HG03558 (cell line): ENCODE results near the gene EML2.
"Not testable (repeated sequence)": the region's sequence is repeated elsewhere in the genome, so short reads cannot be mapped to it uniquely, and the experiment has no call there.

Source experiments
- ATAC-seq: cut with Tn5 transposase; IDR thresholded peaks from one replicate; pipeline ENCODE4 v1.9.1; 2021; ENCODE audit warnings: moderate number of reproducible peaks; ENCODE audit not compliant: unreplicated experiment; ENCODE audit errors: extremely low read depth

EML2 gene

DNA sequence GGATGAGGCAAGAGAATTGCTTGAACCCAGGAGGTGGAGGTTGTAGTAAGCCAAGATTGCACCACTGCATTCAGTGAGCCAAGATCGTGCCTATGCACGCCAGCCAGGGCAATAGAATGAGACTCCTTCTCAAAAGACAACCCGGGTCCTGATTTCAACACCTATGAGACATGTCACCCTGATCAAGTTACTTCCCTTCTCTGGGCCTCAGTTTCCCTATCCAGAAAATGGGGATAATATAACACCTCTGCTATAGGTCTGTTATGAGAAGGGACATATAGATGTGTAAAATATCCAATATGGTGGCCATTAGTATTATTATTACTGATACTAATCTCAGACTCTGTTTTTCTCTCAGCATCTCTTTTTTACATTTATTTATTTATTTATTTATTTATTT is 15.9 kb upstream of the EML2 start:
- ATAC-seq, result no peak

GRCh38 chr19:45653634-45654033 is 14.4 kb upstream of the EML2 start:
- ATAC-seq, result no peak

DNA sequence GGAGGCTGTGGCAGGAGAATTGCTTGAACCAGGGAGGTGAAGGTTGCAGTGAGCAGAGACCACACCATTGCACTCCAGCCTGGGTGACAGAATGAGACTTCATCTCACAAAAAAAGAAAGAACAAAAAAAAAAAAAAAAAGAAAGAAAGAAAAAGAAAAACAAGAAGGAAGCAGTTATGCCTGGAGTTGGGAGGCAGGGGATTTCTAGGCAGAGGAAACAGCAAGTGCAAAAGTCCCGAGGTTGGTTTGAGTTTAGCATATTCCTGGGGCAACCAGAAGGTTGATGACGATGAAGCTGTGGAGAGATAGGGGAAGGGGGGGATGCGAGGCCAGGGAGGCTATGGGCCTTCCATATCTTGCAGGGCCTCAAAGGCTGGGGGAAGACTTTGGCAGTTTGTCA is 11.5 kb upstream of the EML2 start:
- no peak for ATAC-seq

DNA sequence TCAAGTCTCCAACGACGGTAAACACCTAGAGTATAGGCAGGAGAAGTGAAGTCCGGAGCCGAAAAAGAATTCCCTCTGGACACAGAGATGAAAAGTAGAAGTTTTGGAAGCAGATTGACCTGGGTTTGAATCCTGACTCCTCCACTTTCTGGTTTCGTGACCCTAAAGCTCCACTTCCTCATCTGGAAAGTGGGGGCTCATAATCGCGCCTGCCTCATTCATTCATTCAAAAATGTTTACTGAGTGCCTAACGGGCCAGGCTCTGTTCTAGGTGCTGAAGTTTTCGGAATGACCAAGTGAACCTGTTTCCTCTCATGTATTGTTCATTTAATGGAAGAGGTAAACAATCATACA is 7.1 kb upstream of the EML2 start:
- ATAC-seq, result no peak

- no peak for ATAC-seq
Observed at GRCh38 chr19:45645631-45646344, 6.6 kb upstream of the EML2 start.

GRCh38 chr19:45645068-45645630 is 6.0 kb upstream of the EML2 start:
- no peak for ATAC-seq

DNA sequence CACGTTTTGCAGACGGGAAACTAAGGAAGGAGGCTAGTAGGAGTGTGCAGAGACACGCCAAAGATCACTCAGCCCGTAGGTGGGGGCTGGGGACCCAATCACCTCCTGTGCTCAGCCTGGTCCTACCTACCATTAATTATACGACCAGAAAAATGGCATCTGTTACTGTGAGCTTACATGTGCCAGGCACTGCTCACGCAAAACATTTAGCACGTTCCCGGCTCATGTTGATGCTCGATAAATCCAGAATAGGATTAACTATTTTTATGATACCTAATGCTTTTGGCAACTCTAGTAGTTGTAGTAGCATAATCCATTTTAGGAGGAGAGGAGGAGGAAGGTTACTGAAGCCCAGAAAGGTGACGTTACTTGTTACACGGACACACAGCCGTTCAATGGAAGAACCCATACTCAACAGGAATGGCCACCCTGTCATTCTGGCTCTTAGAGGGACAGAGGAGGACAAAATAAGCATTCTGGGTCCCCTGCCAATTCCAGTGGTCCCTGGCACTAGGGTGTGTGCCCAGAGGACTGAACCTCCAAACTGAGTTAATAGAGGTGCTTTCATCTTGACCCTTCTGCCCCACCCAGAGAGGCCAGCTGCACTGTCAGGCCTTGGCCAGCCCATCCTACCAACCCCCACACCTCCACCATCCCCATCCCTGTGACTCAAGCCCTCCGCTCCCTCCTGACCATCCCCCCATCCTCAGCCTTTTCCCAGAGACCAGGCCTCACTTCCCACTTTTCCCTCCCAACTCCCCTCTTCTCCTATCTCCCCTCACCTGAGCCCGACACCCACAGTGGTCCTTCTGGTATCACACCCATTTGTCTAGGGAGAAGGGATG is 5.0 kb upstream of the EML2 start:
- no peak for ATAC-seq

- no peak for ATAC-seq
Observed at GRCh38 chr19:45643024-45643926, 4.1 kb upstream of the EML2 start.

DNA sequence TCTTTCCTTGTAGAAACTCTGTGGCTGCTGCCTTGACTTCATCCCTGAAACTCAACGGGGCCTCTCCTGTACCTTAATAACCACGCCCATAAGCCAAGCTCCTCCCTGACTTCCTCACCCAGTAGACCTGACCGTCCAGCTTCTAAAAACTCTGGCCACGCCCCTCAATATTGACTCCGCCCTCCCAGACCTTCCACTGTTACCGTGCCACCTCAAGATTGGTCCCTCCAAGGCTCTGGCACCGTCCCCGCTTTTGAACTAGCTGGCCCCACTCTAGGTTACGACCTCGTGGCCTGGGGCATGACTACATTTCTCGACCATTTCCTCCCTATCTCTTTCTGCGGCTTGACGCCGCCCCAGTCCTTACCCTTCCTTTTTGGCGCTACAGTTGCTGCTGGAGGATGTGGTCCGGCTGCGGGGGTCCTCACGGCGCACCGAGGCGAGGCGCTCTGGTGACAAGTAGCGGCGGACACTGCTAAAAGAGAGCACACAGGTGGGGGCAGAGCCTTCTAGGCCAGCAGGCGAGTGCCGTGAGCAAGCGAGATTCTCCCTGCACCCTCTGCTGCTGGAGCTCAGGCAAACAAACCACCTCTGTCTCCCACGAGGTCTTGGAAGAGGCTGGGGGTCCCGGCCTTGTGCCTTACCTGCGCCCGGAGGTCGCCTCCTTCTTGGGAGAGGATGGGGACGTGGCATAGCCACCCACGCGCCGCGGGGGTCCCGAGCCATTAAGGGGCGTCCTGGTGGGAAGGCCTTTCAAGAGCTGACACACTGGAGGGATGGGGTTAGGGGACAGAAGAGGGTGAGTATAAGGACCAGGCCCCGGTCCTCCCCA is 2.3 kb upstream of the EML2 start:
- no peak for ATAC-seq

GRCh38 chr19:45640849-45641273 is 1.7 kb upstream of the EML2 start:
- ATAC-seq, result no peak

DNA sequence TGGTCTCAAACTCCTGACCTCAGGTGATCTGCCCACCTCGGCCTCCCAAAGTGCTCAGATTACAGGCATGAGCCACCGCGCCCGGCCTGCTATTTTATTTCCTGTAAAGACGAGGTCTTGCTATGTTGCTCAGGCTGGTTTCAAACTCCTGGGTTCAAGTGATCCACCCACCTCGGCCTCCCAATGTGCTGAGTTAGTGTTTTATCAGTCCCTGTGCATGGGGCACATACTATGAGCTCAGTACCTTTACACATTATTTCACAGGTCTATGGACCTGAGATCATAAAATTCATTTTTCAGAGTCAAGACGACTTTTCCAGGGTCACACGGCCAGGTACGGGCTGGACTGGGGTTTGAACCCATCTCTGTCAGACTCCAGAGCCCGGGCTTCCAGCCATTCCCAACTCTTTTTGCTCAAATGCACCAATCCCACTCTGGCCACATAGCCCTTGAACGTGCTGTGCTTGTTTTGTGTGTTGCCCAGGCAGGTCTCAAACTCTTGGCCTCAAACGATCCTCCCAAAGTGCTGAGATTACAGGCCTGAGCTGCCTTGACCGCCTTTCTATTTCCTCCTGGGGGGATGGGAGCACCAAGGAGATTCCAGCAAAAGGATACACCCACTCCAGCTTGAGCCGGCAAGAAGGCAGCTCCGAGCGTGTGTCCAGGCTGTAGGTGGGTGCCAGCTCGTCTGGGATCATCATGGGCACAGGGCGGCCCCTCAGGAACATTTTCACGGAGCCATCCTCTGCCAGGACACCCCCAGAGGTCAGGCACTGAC is 1.1 kb downstream of the EML2 start:
- no peak for ATAC-seq

DNA sequence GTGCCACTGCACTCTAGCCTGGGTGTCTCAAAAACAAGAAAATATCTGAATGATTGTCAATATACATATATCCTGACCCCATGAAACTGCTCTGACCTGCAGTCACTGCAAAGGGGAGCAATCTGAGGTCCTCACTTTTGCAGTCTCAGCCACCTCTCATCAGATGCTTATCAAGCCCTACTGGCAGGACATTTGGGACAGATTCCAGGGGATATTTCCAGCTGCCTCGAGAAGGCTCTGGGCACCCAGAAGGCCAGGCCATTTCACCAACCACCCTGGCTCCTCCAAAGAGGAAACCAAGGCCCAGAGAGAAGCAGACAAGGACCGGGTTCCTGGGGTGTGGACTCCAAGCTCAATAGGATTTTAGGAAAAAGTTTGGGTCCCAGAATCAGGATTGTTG is 2.3 kb downstream of the EML2 start:
- ATAC-seq, result no peak

DNA sequence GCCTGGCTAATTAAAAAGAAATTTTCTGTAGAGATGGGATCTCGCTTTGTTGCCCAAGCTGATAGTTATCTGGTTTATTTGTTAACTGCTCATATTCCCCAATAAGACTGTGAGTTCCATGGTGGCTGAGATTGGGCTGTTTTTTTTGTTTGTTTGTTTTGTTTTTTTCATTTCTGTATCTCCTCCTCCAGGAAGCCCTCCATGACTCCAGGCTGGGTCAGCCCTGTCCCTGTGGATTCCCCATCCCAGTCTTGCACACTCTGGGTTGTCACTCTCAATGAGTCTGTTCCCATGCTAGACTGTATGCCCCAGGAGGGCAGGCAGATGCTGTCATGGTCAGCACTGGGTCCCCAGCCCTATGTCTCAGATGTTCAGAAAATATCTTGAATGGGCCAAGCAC is 2.9 kb downstream of the EML2 start:
- no peak for ATAC-seq

DNA sequence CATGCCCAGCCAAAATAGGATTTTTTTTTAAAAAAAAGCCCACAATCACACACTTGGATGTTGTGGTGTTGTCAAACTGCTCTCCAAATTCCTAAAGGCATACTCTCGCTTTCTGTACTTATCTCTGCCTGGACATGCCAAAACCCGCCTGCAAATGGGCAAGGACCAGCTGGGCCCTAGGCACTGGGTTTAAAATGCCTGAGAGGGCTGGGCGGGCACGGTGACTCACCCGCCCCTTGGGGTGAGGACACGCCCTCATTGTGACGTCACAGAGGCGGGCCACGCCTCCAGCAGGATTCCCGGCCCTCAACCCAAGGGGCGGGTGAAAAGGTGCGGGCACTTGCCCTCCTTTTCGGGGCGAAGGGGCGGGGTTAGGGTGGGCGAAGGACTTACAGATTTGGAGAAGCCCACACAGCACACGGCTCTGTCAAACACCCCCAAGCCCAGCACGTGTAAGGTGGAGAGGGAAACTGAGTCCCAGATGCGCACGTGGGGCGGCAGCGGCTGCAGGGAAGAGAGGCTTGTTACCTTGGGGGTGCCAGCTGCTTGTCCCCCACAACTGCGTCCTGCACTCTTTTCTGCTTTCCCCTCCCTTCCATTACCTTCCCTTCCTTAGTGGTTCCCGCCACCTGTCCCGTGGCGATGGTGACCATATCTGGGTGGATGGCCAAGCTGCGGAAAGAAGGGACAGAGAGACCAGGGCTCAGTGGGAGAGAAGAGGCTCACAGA is 6.6 kb downstream of the EML2 start:
- no peak for ATAC-seq

DNA sequence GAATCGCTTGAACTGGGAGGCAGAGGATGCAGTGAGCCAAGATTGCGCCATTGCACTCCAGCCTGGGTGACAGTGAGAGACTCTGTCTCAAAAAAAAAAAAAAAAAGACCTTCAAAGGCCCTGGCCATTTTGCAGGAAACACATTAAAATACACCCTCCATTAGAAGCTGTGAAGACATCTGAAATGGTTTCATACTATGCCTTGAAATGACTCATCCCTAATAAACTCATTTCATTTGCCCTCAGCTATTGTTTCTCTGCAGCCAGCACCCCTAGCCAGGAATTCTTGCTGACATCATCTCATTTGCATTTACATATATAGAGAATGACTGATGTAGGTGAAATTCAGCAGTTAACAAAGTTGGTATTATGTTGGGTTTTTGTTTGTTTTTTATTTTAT is 8.7 kb downstream of the EML2 start:
- no peak for ATAC-seq

- no peak for ATAC-seq
Observed at GRCh38 chr19:45629704-45630103, 9.5 kb downstream of the EML2 start.

DNA sequence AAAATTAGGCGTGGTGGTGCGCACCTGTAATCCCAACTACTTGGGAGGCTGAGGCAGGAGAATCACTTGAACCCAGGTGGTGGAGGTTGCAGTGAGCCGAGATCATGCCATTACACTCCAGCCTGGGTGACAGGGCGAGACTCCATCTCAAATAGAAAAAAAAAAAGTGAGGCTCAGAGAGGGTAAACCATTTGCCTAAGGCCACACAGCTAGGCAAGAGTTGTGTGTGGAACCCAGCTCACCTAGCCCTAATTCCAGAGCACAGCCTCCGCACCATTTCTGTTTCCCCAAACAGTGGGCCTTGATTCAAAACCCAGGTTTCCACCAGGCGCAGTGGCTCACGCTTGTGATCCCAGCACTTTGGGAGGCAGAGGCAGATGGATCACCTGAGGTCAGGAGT is 11.0 kb downstream of the EML2 start:
- ATAC-seq, result not testable (repeated sequence)

DNA sequence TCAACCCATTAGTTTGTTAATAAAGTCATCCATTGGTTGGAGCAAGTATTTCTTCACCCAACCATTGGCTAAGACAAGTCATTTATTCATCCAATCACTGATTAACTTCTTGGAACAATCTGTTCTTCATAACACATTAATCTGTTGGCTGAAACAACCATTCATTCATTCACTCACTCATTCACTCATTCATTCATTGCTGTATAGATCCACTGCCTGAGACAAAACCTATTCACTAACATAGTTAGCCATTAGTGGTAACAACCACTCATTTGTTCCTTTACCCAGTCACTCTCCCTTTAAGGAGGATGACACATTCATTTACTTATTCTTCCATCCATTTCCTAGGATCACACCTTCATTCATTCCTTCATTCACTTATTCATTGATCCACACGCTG is 15.2 kb downstream of the EML2 start:
- no peak for ATAC-seq
